Gastrocnemius medialis (tissue), 4 donors: ENCODE results near the gene LMAN2.

Source experiments
- CTCF ChIP-seq, 5 experiments: fragments of 450-650 bp in 3 of 5; fragments of 200-600 bp in 2 of 5; sonication (generic) in 2 of 5; IDR thresholded peaks in 4 of 5; conservative IDR thresholded peaks in 1 of 5; 1 replicate in 4 of 5; 2 replicates in 1 of 5; pipeline ENCODE4 v1.5.1; 2016 to 2019; ENCODE audit warnings: antibody characterized with exemption in 5 of 5, mild to moderate bottlenecking in 3 of 5, moderate library complexity in 3 of 5
- POLR2A ChIP-seq, 2 donors: fragments of 450-650 bp; IDR thresholded peaks; one replicate each; pipeline ENCODE4 v1.6.1; 2017; ENCODE audit warnings: antibody characterized with exemption in 2 of 2, mild to moderate bottlenecking in 2 of 2, moderate library complexity in 2 of 2

DNA sequence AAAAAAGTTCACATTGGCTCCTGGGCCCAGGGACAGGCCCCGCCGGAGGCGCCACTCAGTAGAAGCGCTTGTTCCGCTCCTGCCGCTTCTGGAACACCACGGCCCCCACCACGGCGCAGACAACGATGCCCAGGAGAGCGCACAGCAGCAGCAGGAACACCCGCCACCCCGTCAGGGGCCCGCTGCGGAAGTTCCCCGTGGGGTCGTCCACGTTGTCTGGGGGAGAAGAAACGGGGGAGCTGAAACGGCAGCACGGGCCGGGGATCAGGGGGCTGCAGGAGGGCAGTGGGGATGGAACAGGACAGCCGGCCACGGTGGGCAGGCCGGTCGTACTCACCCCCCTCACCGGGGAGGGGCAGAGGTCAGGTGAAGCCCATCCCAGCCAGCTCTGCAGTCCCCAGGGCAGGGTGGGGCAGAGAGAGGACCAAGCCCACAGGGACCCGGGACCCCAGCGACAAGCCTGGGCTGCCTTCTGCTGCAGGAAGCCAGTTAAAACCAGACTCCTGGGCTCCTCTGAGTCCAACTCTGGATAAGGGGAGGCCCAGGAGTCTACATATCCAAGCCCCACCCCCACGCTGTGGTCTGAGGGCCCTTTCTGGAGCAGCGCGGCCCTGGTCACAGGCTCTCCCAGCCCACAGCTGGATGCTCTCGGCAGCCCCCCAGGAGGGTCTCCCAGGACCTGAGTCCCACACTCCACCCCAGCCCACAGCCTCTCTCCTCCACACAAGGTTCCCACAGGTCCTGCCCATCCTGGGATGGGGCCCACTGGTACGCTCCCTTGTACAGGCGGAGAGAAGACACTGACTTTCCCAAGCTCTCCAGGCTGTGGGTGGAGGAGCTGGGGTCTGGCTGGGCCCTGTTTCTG, 19.2 kb downstream of the LMAN2 start:
- TF ChIP-seq POLR2A (IDR thresholded peaks at IDR 0.05) (no peak), CTCF (IDR thresholded peaks at IDR 0.05 in 4 of 5, conservative IDR thresholded peaks at IDR 0.05 in 1 of 5) (no peak)
